ENCODE measurements around the gene COL18A1.
"Not testable (repeated sequence)": the region's sequence is repeated elsewhere in the genome, so short reads cannot be mapped to it uniquely, and the experiment has no call there.

Gene COL18A1

GRCh38 chr21:45497846-45498645 is 93.1 kb downstream of the COL18A1 start:
- DNase-seq (ENCODE audit: extremely low spot score), result no peak
- ChIA-PET CTCF (no interaction called here), POLR2A (no interaction called here)
- no peak for TF ChIP-seq CTCF (IDR thresholded peaks at IDR 0.05; ENCODE audit: control extremely low read depth, extremely low read depth, low read depth, missing control alignments)

- POLR2A ChIA-PET, result no interaction called here
- TF ChIP-seq CTCF (IDR thresholded peaks at IDR 0.05; ENCODE audit: control extremely low read depth, extremely low read depth, low read depth, missing control alignments), result no peak
- CTCF ChIA-PET, result no interaction called here
- no peak for DNase-seq (ENCODE audit: extremely low spot score)
Observed at GRCh38 chr21:45498646-45499000, 93.7 kb downstream of the COL18A1 start.

GRCh38 chr21:45499201-45499750 is 94.3 kb downstream of the COL18A1 start:
- DNase-seq (ENCODE audit: extremely low spot score), result no peak
- ChIA-PET POLR2A (no interaction called here), CTCF (no interaction called here)
- no peak for TF ChIP-seq CTCF (IDR thresholded peaks at IDR 0.05; ENCODE audit: control extremely low read depth, extremely low read depth, low read depth, missing control alignments)

GRCh38 chr21:45499970-45500577 is 95.1 kb downstream of the COL18A1 start:
- TF ChIP-seq CTCF (IDR thresholded peaks at IDR 0.05; ENCODE audit: control extremely low read depth, extremely low read depth, low read depth, missing control alignments), result no peak
- ChIA-PET CTCF (no interaction called here), POLR2A (no interaction called here)
- no peak for DNase-seq (ENCODE audit: extremely low spot score)

- POLR2A ChIA-PET, result not testable (repeated sequence)
Observed at GRCh38 chr21:45501081-45502005, 96.4 kb downstream of the COL18A1 start.

GRCh38 chr21:45502006-45502345 is 97.0 kb downstream of the COL18A1 start:
- POLR2A ChIA-PET, result no interaction called here
- no peak for DNase-seq (ENCODE audit: extremely low spot score)
- no peak for TF ChIP-seq CTCF (IDR thresholded peaks at IDR 0.05; ENCODE audit: control extremely low read depth, extremely low read depth, low read depth, missing control alignments)
- CTCF ChIA-PET, result no interaction called here

More at GRCh38 chr21:45501081-45502005, 96.4 kb downstream of the COL18A1 start:
- CTCF ChIA-PET; DNase-seq (ENCODE audit: extremely low spot score): not testable (repeated sequence)

Measured in GM10248 (cell line).